ENCODE data around the gene TAS2R39.

The TAS2R39 gene

DNA sequence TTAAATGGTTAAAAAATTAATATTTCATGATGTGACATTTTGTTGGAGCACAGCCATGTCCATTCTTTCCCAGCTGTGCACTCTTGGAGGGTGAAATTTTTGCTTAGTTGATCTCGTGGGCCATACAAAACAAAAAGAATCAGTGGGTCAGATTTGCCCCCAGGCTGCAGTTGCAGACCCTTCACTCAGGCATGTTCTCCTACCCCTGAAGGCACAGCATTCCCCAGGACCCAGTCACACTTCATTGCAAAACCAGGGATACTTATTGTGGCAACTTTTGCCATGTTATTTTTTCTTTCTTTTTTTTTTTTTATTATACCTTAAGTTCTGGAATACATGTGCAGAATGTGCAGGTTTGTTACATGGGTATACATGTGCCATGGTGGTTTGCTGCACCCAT, 44.6 kb downstream of the TAS2R39 start:
- no peak overlapping the region for H3K27ac ChIP-seq
- TF ChIP-seq, protein P1, sequence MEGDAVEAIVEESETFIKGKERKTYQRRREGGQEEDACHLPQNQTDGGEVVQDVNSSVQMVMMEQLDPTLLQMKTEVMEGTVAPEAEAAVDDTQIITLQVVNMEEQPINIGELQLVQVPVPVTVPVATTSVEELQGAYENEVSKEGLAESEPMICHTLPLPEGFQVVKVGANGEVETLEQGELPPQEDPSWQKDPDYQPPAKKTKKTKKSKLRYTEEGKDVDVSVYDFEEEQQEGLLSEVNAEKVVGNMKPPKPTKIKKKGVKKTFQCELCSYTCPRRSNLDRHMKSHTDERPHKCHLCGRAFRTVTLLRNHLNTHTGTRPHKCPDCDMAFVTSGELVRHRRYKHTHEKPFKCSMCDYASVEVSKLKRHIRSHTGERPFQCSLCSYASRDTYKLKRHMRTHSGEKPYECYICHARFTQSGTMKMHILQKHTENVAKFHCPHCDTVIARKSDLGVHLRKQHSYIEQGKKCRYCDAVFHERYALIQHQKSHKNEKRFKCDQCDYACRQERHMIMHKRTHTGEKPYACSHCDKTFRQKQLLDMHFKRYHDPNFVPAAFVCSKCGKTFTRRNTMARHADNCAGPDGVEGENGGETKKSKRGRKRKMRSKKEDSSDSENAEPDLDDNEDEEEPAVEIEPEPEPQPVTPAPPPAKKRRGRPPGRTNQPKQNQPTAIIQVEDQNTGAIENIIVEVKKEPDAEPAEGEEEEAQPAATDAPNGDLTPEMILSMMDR (IDR thresholded peaks at IDR 0.05): no peak
- no peak for TF ChIP-seq ZFX (IDR thresholded peaks at IDR 0.05; ENCODE audit: borderline replicate concordance)

DNA sequence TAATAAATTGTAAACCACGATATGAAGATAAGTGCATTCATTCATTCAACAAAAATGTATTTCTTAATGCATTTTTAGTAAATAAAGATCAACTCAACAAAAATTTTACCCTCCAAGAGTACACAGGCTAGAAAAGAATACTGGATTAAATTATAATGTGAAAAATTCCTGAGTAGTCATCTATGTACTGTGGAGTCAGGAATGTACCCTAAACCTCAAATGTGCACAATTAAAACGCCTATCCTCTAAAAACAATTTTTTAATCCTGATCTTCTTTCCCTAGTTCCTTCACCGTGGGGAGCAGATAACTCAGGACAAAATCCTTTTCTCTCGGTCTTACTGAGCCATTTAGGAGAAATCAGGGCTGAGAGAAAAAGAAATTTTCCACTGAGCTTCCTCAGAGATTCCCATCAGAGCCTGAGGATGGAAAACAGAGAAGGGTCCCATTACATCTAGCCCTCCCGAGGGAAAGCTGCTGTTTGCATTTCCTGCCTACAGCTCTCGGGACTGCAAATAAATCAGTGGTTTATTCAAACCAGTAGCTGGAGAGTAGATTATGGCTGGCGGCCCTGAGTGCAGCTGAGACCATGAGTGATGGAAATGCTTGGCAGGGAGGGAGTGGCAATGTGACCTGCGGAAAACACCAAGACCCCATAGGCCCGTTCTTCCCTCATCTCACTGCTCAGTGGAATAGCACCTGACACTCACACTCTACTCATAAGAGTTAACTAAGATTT, 46.0 kb downstream of the TAS2R39 start:
- no peak for TF ChIP-seq ZFX (IDR thresholded peaks at IDR 0.05; ENCODE audit: borderline replicate concordance)
- TF ChIP-seq, protein P1 (IDR thresholded peaks at IDR 0.05): no peak
- H3K27ac ChIP-seq: no peak overlapping the region

- H3K27ac ChIP-seq: no peak overlapping the region
These were observed 47.6 kb downstream of the TAS2R39 start for GRCh38 chr7:143230602-143231457.

More at GRCh38 chr7:143230602-143231457, 47.6 kb downstream of the TAS2R39 start:
- TF ChIP-seq, protein P1 (IDR thresholded peaks at IDR 0.05): no peak
- TF ChIP-seq ZFX (IDR thresholded peaks at IDR 0.05; ENCODE audit: borderline replicate concordance): no peak

Measured in 22Rv1 (cell line).